Breast epithelium (tissue), 3 donors: ENCODE measurements around the gene SHC1.

ENCODE experiments used
- CTCF ChIP-seq, 3 donors: fragments of 450-650 bp; IDR thresholded peaks; one replicate each; pipeline ENCODE4 v1.5.1; 2016 to 2017; ENCODE audit warnings: antibody characterized with exemption in 3 of 3, mild to moderate bottlenecking in 3 of 3, moderate library complexity in 3 of 3
- POLR2A ChIP-seq: fragments of 450-650 bp; IDR thresholded peaks from one replicate; pipeline ENCODE4 v1.6.1; 2016; ENCODE audit warnings: antibody characterized with exemption, mild to moderate bottlenecking, moderate library complexity

GRCh38 chr1:155003227-155003765, 32.7 kb upstream of the SHC1 start:
- TF ChIP-seq CTCF (IDR thresholded peaks at IDR 0.05) = no peak
- no peak for TF ChIP-seq POLR2A
